H1 (cell line): ENCODE results near the gene SEMA3E. TPM values are rescaled to one million over a fixed set of nuclear protein-coding genes. Genes with fewer than 3 reads are reported as not detected.

Experiments used
- CTCF ChIA-PET: fragments of 300-600 bp; sonication (Branson Sonifier 250); formaldehyde crosslinking; loops from one replicate; lab custom pipeline; 2021; ENCODE audit not compliant: partially characterized antibody; lab: Charles Lee
- POLR2A ChIA-PET: fragments of 300-600 bp; sonication (Branson Sonifier 250); formaldehyde crosslinking; loops from one replicate; lab custom pipeline; 2021; ENCODE audit warnings: inconsistent platforms; ENCODE audit not compliant: partially characterized antibody; lab: Charles Lee
- DNase-seq, 2 experiments: peaks; one replicate each; pipeline versions ENCODE4 v3.0.0 to v3.0.0-alpha.2; 2010 to 2022; ENCODE audit warnings: low spot score in 2 of 2, low read depth in 1 of 2, mixed read lengths in 1 of 2
- FAIRE-seq: peaks from 2 replicates; lab custom pipeline; 2011; peaks lifted over from hg19 to GRCh38; lab: Jason Lieb, UNC
- H2AFZ ChIP-seq: 2 replicates; pipeline ENCODE4 v1.8.1; 2012; ENCODE audit warnings: low read length, inconsistent platforms
- H2AK5ac ChIP-seq: 2 replicates; pipeline ENCODE4 v1.6.1; 2013; ENCODE audit warnings: low read depth, low read length
- H2BK120ac ChIP-seq: replicated peaks from 2 replicates; pipeline ENCODE3; 2013; ENCODE audit warnings: low read depth, low read length, inconsistent platforms
- H2BK12ac ChIP-seq: 2 replicates; pipeline ENCODE4 v1.6.1; 2013; ENCODE audit warnings: low read depth, low read length
- H2BK15ac ChIP-seq: 2 replicates; pipeline ENCODE4 v1.6.1; 2013; ENCODE audit warnings: low read length
- H2BK20ac ChIP-seq: 2 replicates; pipeline ENCODE4 v1.6.1; 2013; ENCODE audit warnings: low read length
- H2BK5ac ChIP-seq: 2 replicates; pipeline ENCODE4 v1.6.1; 2013; ENCODE audit warnings: low read depth, low read length
- H3K14ac ChIP-seq: 2 replicates; pipeline ENCODE4 v1.6.1; 2013; ENCODE audit warnings: inconsistent platforms; ENCODE audit not compliant: insufficient read length
- H3K18ac ChIP-seq: 2 replicates; pipeline ENCODE4 v1.6.1; 2013; ENCODE audit warnings: low read length; ENCODE audit errors: extremely low read depth
- H3K23ac ChIP-seq: 2 replicates; pipeline ENCODE4 v1.6.1; 2013; ENCODE audit warnings: inconsistent platforms; ENCODE audit not compliant: insufficient read length
- H3K23me2 ChIP-seq: 2 replicates; pipeline ENCODE4 v1.6.1; 2013; ENCODE audit warnings: low read depth, low read length
- H3K27ac ChIP-seq: 2 replicates; pipeline ENCODE4 v1.6.1; 2011; ENCODE audit warnings: low read depth, low read length, inconsistent platforms
- H3K27me3 ChIP-seq, 4 experiments: replicated peaks in 1 of 4; 1 replicate in 1 of 4; 2 replicates in 3 of 4; pipeline versions ENCODE4 v1.6.1 to v1.8.1; 2011 to 2013; ENCODE audit warnings: low read length in 3 of 4, mild to moderate bottlenecking in 3 of 4, inconsistent platforms in 2 of 4, mixed read lengths in 2 of 4, moderate library complexity in 1 of 4; ENCODE audit not compliant: control insufficient read depth in 3 of 4, insufficient read depth in 3 of 4; ENCODE audit errors: extremely low read depth in 1 of 4
- H3K36me3 ChIP-seq, 4 experiments: 2 replicates each; pipeline versions ENCODE4 v1.6.1 to v1.8.1; 2011 to 2013; ENCODE audit warnings: mild to moderate bottlenecking in 4 of 4, low read length in 3 of 4, moderate library complexity in 2 of 4, control low read depth in 1 of 4, inconsistent platforms in 1 of 4; ENCODE audit not compliant: insufficient read depth in 4 of 4, control insufficient read depth in 2 of 4
- H3K4ac ChIP-seq: replicated peaks from 2 replicates; pipeline ENCODE3; 2013; ENCODE audit warnings: low read length, low read depth, mixed read lengths, inconsistent platforms; ENCODE audit not compliant: insufficient read length
- H3K4me1 ChIP-seq, 4 experiments: replicated peaks in 1 of 4; 1 replicate in 1 of 4; 2 replicates in 3 of 4; pipeline versions ENCODE4 v1.6.1 to v1.8.1; 2011 to 2013; ENCODE audit warnings: low read length in 3 of 4, inconsistent platforms in 2 of 4, mixed read lengths in 1 of 4; ENCODE audit not compliant: insufficient read depth in 4 of 4, control insufficient read depth in 3 of 4
- H3K4me2 ChIP-seq, 2 experiments: 2 replicates each; pipeline versions ENCODE4 v1.6.1 to v1.8.1; 2011 to 2013; ENCODE audit warnings: low read depth in 2 of 2, low read length in 2 of 2, control low read depth in 1 of 2, inconsistent platforms in 1 of 2, mild to moderate bottlenecking in 1 of 2; ENCODE audit not compliant: insufficient read depth in 1 of 2
- H3K4me3 ChIP-seq, 4 experiments: fragments of 200-600, 300-600 bp in 1 of 4; sonication (generic), shearing (Covaris generic), sonication (Bioruptor Twin) in 1 of 4; 2 replicates each; pipeline versions ENCODE4 v1.5.1 to v1.8.1; 2011 to 2016; ENCODE audit warnings: low read length in 4 of 4, low read depth in 3 of 4, control low read depth in 2 of 4, inconsistent platforms in 2 of 4, mild to moderate bottlenecking in 2 of 4, mixed read lengths in 1 of 4, moderate library complexity in 1 of 4; ENCODE audit not compliant: insufficient read depth in 2 of 4; ENCODE audit errors: extremely low read depth in 1 of 4
- H3K56ac ChIP-seq: replicated peaks from 2 replicates; pipeline ENCODE3; 2013; ENCODE audit warnings: low read depth, mild to moderate bottlenecking, mixed read lengths, low read length, inconsistent platforms; ENCODE audit not compliant: insufficient read length
- H3K79me1 ChIP-seq: 2 replicates; pipeline ENCODE4 v1.6.1; 2013; ENCODE audit warnings: low read depth, low read length, control low read depth
- H3K79me2 ChIP-seq, 2 experiments: 2 replicates each; pipeline versions ENCODE4 v1.6.1 to v1.8.1; 2012 to 2013; ENCODE audit warnings: low read length in 2 of 2, mild to moderate bottlenecking in 2 of 2, inconsistent platforms in 1 of 2; ENCODE audit not compliant: insufficient read depth in 2 of 2, control insufficient read depth in 1 of 2
- H3K9ac ChIP-seq, 4 experiments: replicated peaks in 1 of 4; 1 replicate in 1 of 4; 2 replicates in 3 of 4; pipeline versions ENCODE4 v1.6.1 to v1.8.1; 2011 to 2013; ENCODE audit warnings: low read depth in 3 of 4, low read length in 3 of 4, control low read depth in 2 of 4, mild to moderate bottlenecking in 2 of 4, moderate library complexity in 2 of 4, inconsistent platforms in 1 of 4; ENCODE audit errors: extremely low read depth in 1 of 4
- H3K9me3 ChIP-seq, 2 experiments: 2 replicates each; pipeline versions ENCODE4 v1.6.1 to v1.8.1; 2012 to 2013; ENCODE audit warnings: mild to moderate bottlenecking in 2 of 2, moderate library complexity in 2 of 2, control low read depth in 1 of 2, inconsistent platforms in 1 of 2, low read depth in 1 of 2, low read length in 1 of 2, mixed read lengths in 1 of 2; ENCODE audit not compliant: insufficient read depth in 2 of 2
- H4K20me1 ChIP-seq, 2 experiments: replicated peaks in 1 of 2; 2 replicates each; pipeline versions ENCODE3 to v1.8.1; 2011 to 2013; ENCODE audit warnings: inconsistent platforms in 2 of 2, low read length in 2 of 2, mild to moderate bottlenecking in 1 of 2; ENCODE audit not compliant: insufficient read depth in 2 of 2, control insufficient read depth in 1 of 2
- H4K5ac ChIP-seq: 2 replicates; pipeline ENCODE4 v1.6.1; 2013; ENCODE audit warnings: low read length, low read depth, mixed read lengths, inconsistent platforms; ENCODE audit not compliant: insufficient read length
- H4K8ac ChIP-seq: 2 replicates; pipeline ENCODE4 v1.8.0; 2013; ENCODE audit warnings: mild to moderate bottlenecking, moderate library complexity, low read length, inconsistent platforms; ENCODE audit not compliant: insufficient read depth; ENCODE audit errors: extremely low read depth
- H4K91ac ChIP-seq: replicated peaks from 2 replicates; pipeline ENCODE3; 2013; ENCODE audit warnings: low read length, mixed read lengths, inconsistent platforms; ENCODE audit not compliant: insufficient read length
- CEBPB ChIP-seq: IDR thresholded peaks from 2 replicates; pipeline ENCODE4 v1.6.1; 2012; ENCODE audit warnings: low read depth, low read length
- EZH2 ChIP-seq: fragments of 200-600 bp; sonication (generic); IDR thresholded peaks from 2 replicates; pipeline ENCODE4 v1.7.1; 2012; ENCODE audit warnings: low read depth, mild to moderate bottlenecking, moderate library complexity, low read length, inconsistent platforms; ENCODE audit not compliant: severe bottlenecking
- NRF1 ChIP-seq: IDR thresholded peaks from 2 replicates; pipeline ENCODE4 v1.6.1; 2011; ENCODE audit warnings: mild to moderate bottlenecking, low read depth, low read length, improper control_type of control experiment
- RNF2 ChIP-seq: fragments of 200-900, 300-1000 bp; sonication (generic); IDR thresholded peaks from 2 replicates; pipeline ENCODE4 v1.7.1; 2016; ENCODE audit warnings: borderline replicate concordance, low read depth, mild to moderate bottlenecking, antibody characterized with exemption, low read length; ENCODE audit not compliant: poor library complexity, severe bottlenecking; ENCODE audit errors: missing control alignments
- SP2 ChIP-seq: IDR thresholded peaks from 2 replicates; pipeline ENCODE4 v1.6.1; 2012; ENCODE audit warnings: mild to moderate bottlenecking, low read length, inconsistent platforms
- TAF1 ChIP-seq: IDR thresholded peaks from 2 replicates; pipeline ENCODE4 v1.6.1; 2011; ENCODE audit warnings: mild to moderate bottlenecking, low read depth, low read length
- TBP ChIP-seq: IDR thresholded peaks from 2 replicates; pipeline ENCODE4 v1.6.1; 2011; ENCODE audit warnings: low read depth, low read length, improper control_type of control experiment
- WGBS, 2 experiments: shearing (Covaris generic) in 1 of 2; methylation state at CpG; one replicate each; pipeline versions ENCODE4 v1.1.6 to v1.1.7; 2013 to 2015; ENCODE audit warnings: low lambda C conversion rate in 2 of 2, mixed read lengths in 2 of 2, inconsistent platforms in 1 of 2, low coverage in 1 of 2, missing lambda C conversion rate in 1 of 2; ENCODE audit not compliant: insufficient replicate concordance in 2 of 2, insufficient coverage in 1 of 2, insufficient read length in 1 of 2; ENCODE audit errors: extremely low coverage in 1 of 2, missing lambda C conversion rate in 1 of 2; 5-methylcytosine and 5-hydroxymethylcytosine counted together
- polyA plus RNA-seq, 7 experiments: library from polyadenylated mRNA; depleted of rRNA in 3 of 7; stranded (reverse) in 5 of 7; unstranded in 2 of 7; fragments of >200 nt in 5 of 7; fragments of 200-250 nt in 2 of 7; gene quantifications; 1 replicate in 5 of 7; 2 replicates in 1 of 7; 4 replicates in 1 of 7; pipeline versions ENCODE4 v1.2.1 to v1.2.3, GENCODE V29; 2011 to 2013; ENCODE audit warnings: missing spikeins in 2 of 7, mixed read lengths in 2 of 7
- total RNA-seq: library from RNA; stranded (reverse); fragmentation: NEBNext Ultra II Directional; extraction: Animal tissue kit (Norgen Biotek cat#: 25700); gene quantifications from 2 replicates; pipeline ENCODE4 v1.2.1, GENCODE V29; 2021

Gene SEMA3E
- total and polyA plus RNA-seq, 2 of the 8 experiments (the other 6 are each of a cell fraction or from before 2014, with no cell fraction given) = 0.93 to 0.94 TPM

GRCh38 chr7:83681200-83681778 lies 32.4 kb upstream of the SEMA3E start:
- H3K23ac ChIP-seq = no peak overlapping the region
- H2BK12ac ChIP-seq = no peak overlapping the region
- H3K27me3 ChIP-seq = peaks cover 0 to 2% (median 0%) of the 10 kb centered on the region in 4 experiments; a peak in 2 of 7 replicates
- no peak for DNase-seq
- no peak overlapping the region for H2AK5ac ChIP-seq
- H3K27ac ChIP-seq = no peak overlapping the region
- H3K56ac ChIP-seq = no peak overlapping the region
- no peak overlapping the region for H2BK5ac ChIP-seq
- no peaks in the 10 kb centered on the region for H3K79me1 ChIP-seq
- ChIA-PET POLR2A (interaction anchor here (1.4 kb wide), 1 partner anchor 10 kb away, joined by 5 read pairs; no protein-coding TSS in a partner anchor), CTCF (interaction anchor here (1.5 to 1.7 kb wide), 2 partner anchors 14 to 39 kb away, joined by 3 read pairs; no protein-coding TSS in a partner anchor)
- H3K23me2 ChIP-seq = no peaks in the 10 kb centered on the region
- H3K4me1 ChIP-seq = peaks cover 0 to 5% (median 3%) of the 10 kb centered on the region in 4 experiments; a peak in 4 of 7 replicates
- no peak overlapping the region for H3K4me2 ChIP-seq
- no peak overlapping the region for H3K14ac ChIP-seq
- H2BK15ac ChIP-seq = no peak overlapping the region
- no peaks in the 10 kb centered on the region for H3K36me3 ChIP-seq
- no peak overlapping the region for H3K9ac ChIP-seq
- H4K91ac ChIP-seq = no peak overlapping the region
- H3K9me3 ChIP-seq = no peaks in the 10 kb centered on the region
- no peak overlapping the region for H4K8ac ChIP-seq
- no peak overlapping the region for H3K4ac ChIP-seq
- H2AFZ ChIP-seq = no peak overlapping the region
- no peaks in the 10 kb centered on the region for H4K20me1 ChIP-seq
- H4K5ac ChIP-seq = no peak overlapping the region
- TF ChIP-seq EZH2 = no peak
- no peak for TF ChIP-seq TAF1
- no peak for TF ChIP-seq TBP
- TF ChIP-seq CEBPB = no peak
- no peak for TF ChIP-seq SP2
- no peak for TF ChIP-seq RNF2
- TF ChIP-seq NRF1 = no peak
- TF ChIP-seq, all 59 proteins: peak for 0
- no peaks in the 10 kb centered on the region for H3K79me2 ChIP-seq
- H2BK20ac ChIP-seq = no peak overlapping the region
- H3K4me3 ChIP-seq = no peak overlapping the region
- FAIRE-seq = no peak
- no peak overlapping the region for H3K18ac ChIP-seq
- H2BK120ac ChIP-seq = no peak overlapping the region
- WGBS, 2 experiments = 90% methylated on average over 4 of the region's 4 CpGs; no CpG with 5 or more reads in 1 of the 2 experiments
